H9 (cell line): ENCODE data around the gene CACNB4. TPM values are rescaled to one million over a fixed set of nuclear protein-coding genes. Genes with fewer than 3 reads are reported as not detected.

Source experiments
- DNase-seq: peaks from one replicate; pipeline ENCODE4 v3.0.0-alpha.2; 2017
- H2AFZ ChIP-seq: one replicate; pipeline ENCODE4 v1.6.1; 2013; ENCODE audit warnings: mild to moderate bottlenecking, low read length, control low read depth, moderate library complexity
- H2AK5ac ChIP-seq: 2 replicates; pipeline ENCODE4 v1.6.1; 2013; ENCODE audit warnings: low read length, control low read depth, mixed read lengths; ENCODE audit not compliant: insufficient read length
- H2BK120ac ChIP-seq: one replicate; pipeline ENCODE4 v1.6.1; 2013; ENCODE audit warnings: low read depth, mild to moderate bottlenecking, low read length, control low read depth, inconsistent platforms; ENCODE audit not compliant: poor library complexity, severe bottlenecking
- H2BK12ac ChIP-seq: 2 replicates; pipeline ENCODE4 v1.6.1; 2013; ENCODE audit warnings: low read length, control low read depth, mixed read lengths, low read depth; ENCODE audit not compliant: insufficient read length
- H2BK15ac ChIP-seq: 2 replicates; pipeline ENCODE4 v1.6.1; 2013; ENCODE audit warnings: low read depth, low read length, control low read depth
- H2BK20ac ChIP-seq: one replicate; pipeline ENCODE4 v1.6.1; 2013; ENCODE audit warnings: low read depth, mild to moderate bottlenecking, low read length, control low read depth, inconsistent platforms; ENCODE audit not compliant: poor library complexity, severe bottlenecking
- H2BK5ac ChIP-seq: 2 replicates; pipeline ENCODE4 v1.6.1; 2013; ENCODE audit warnings: low read length, control low read depth, mixed read lengths; ENCODE audit not compliant: insufficient read length
- H3K14ac ChIP-seq: 2 replicates; pipeline ENCODE4 v1.6.1; 2013; ENCODE audit warnings: low read length, control low read depth; ENCODE audit not compliant: insufficient read depth
- H3K18ac ChIP-seq: 2 replicates; pipeline ENCODE4 v1.6.1; 2013; ENCODE audit warnings: low read depth, mild to moderate bottlenecking, mixed read lengths, low read length, control low read depth; ENCODE audit not compliant: insufficient read length
- H3K23ac ChIP-seq: 2 replicates; pipeline ENCODE4 v1.6.1; 2013; ENCODE audit warnings: low read length, control low read depth, mixed read lengths, low read depth; ENCODE audit not compliant: insufficient read length
- H3K23me2 ChIP-seq: 2 replicates; pipeline ENCODE4 v1.6.1; 2013; ENCODE audit warnings: low read depth, mild to moderate bottlenecking, mixed read lengths, low read length, control low read depth; ENCODE audit not compliant: insufficient read length, poor library complexity, severe bottlenecking
- H3K27ac ChIP-seq: 2 replicates; pipeline ENCODE4 v1.5.1; 2013; ENCODE audit warnings: low read length, control low read depth, mixed read lengths, low read depth; ENCODE audit not compliant: insufficient read length
- H3K27me3 ChIP-seq: 2 replicates; pipeline ENCODE4 v1.6.1; 2013; ENCODE audit warnings: low read length, control low read depth, inconsistent platforms; ENCODE audit not compliant: insufficient read depth
- H3K4ac ChIP-seq: 2 replicates; pipeline ENCODE4 v1.6.1; 2013; ENCODE audit warnings: low read depth, mild to moderate bottlenecking, control low read depth, inconsistent platforms, low read length, moderate library complexity
- H3K4me1 ChIP-seq: 2 replicates; pipeline ENCODE4 v1.6.1; 2013; ENCODE audit warnings: low read length, control low read depth, inconsistent platforms; ENCODE audit not compliant: insufficient read depth
- H3K4me2 ChIP-seq: 2 replicates; pipeline ENCODE4 v1.6.1; 2013; ENCODE audit warnings: low read length, control low read depth, mixed read lengths; ENCODE audit not compliant: insufficient read length, insufficient read depth
- H3K56ac ChIP-seq: 2 replicates; pipeline ENCODE4 v1.6.1; 2013; ENCODE audit warnings: low read depth, mild to moderate bottlenecking, mixed read lengths, low read length, control low read depth; ENCODE audit not compliant: insufficient read length
- H3K79me1 ChIP-seq: 2 replicates; pipeline ENCODE4 v1.6.1; 2013; ENCODE audit warnings: low read depth, mild to moderate bottlenecking, moderate library complexity, low read length, control low read depth, inconsistent platforms; ENCODE audit not compliant: insufficient read depth, poor library complexity, severe bottlenecking
- H3K79me2 ChIP-seq: 2 replicates; pipeline ENCODE4 v1.6.1; 2013; ENCODE audit warnings: low read length, control low read depth, inconsistent platforms; ENCODE audit not compliant: insufficient read depth
- H3K9ac ChIP-seq: 2 replicates; pipeline ENCODE4 v1.6.1; 2013; ENCODE audit warnings: low read length, control low read depth, mixed read lengths; ENCODE audit not compliant: insufficient read length; ENCODE audit errors: extremely low read depth
- H3K9me3 ChIP-seq: one replicate; pipeline ENCODE4 v1.6.1; 2013; ENCODE audit warnings: low read depth, low read length, inconsistent platforms; ENCODE audit not compliant: control insufficient read depth
- H3T11ph ChIP-seq: one replicate; pipeline ENCODE4 v1.6.1; 2013; ENCODE audit warnings: mild to moderate bottlenecking, low read length, control low read depth, inconsistent platforms
- H4K20me1 ChIP-seq: one replicate; pipeline ENCODE4 v1.6.1; 2013; ENCODE audit not compliant: control insufficient read depth, insufficient read length, insufficient read depth
- H4K5ac ChIP-seq: 2 replicates; pipeline ENCODE4 v1.6.1; 2013; ENCODE audit warnings: low read depth, mild to moderate bottlenecking, mixed read lengths, low read length, control low read depth; ENCODE audit not compliant: insufficient read length
- H4K8ac ChIP-seq: replicated peaks from 2 replicates; pipeline ENCODE4 v1.6.1; 2013; ENCODE audit warnings: low read length, control low read depth, mixed read lengths, low read depth; ENCODE audit not compliant: insufficient read length
- H4K91ac ChIP-seq: 2 replicates; pipeline ENCODE4 v1.6.1; 2013; ENCODE audit warnings: low read depth, mild to moderate bottlenecking, moderate library complexity, mixed read lengths, low read length, control low read depth; ENCODE audit not compliant: insufficient read length
- H3K27ac Mint-ChIP-seq, 3 experiments: 2 replicates in 2 of 3; 3 replicates in 1 of 3; pipeline ENCODE4 v1.8.0; 2020 to 2021; ENCODE audit warnings: mixed read lengths in 3 of 3, mild to moderate bottlenecking in 1 of 3, moderate library complexity in 1 of 3
- H3K27me3 Mint-ChIP-seq: 2 replicates; pipeline ENCODE4 v1.8.0; 2021; ENCODE audit warnings: low read depth, mild to moderate bottlenecking, moderate library complexity, mixed read lengths
- H3K36me3 Mint-ChIP-seq, 3 experiments: 2 replicates in 2 of 3; 3 replicates in 1 of 3; pipeline ENCODE4 v1.8.0; 2020 to 2021; ENCODE audit warnings: low read depth in 3 of 3, mixed read lengths in 3 of 3; ENCODE audit not compliant: insufficient read depth in 1 of 3
- H3K4me1 Mint-ChIP-seq, 2 experiments: 2 replicates each; pipeline ENCODE4 v1.8.0; 2020; ENCODE audit warnings: mixed read lengths in 2 of 2
- H3K4me3 Mint-ChIP-seq, 2 experiments: 2 replicates in 1 of 2; 3 replicates in 1 of 2; pipeline ENCODE4 v1.8.0; 2020 to 2021; ENCODE audit warnings: mild to moderate bottlenecking in 2 of 2, mixed read lengths in 2 of 2, moderate library complexity in 1 of 2
- H3K9me3 Mint-ChIP-seq, 2 experiments: 2 replicates in 1 of 2; 3 replicates in 1 of 2; pipeline ENCODE4 v1.8.0; 2020; ENCODE audit warnings: mild to moderate bottlenecking in 2 of 2, mixed read lengths in 2 of 2, moderate library complexity in 1 of 2
- WGBS: extraction: QIAGEN DNeasy Blood & Tissue Kit; methylation state at CpG from one replicate; pipeline ENCODE4 v1.1.7; 2013; ENCODE audit warnings: missing lambda C conversion rate, low lambda C conversion rate, mixed read lengths; ENCODE audit not compliant: insufficient read length; ENCODE audit errors: extremely low coverage; 5-methylcytosine and 5-hydroxymethylcytosine counted together
- total RNA-seq: library from RNA; stranded (reverse); gene quantifications from 2 replicates; pipeline ENCODE4 v1.2.1, GENCODE V29; 2021
- TF ChIP-seq, protein P1 (sequence below): fragments of 200-600 bp; sonication (generic); conservative IDR thresholded peaks from 3 replicates; pipeline ENCODE4 v1.8.0; 2021; ENCODE audit warnings: antibody characterized with exemption, mild to moderate bottlenecking

Gene CACNB4
- total RNA-seq, 1 experiment from 2014 or later, result 1.4 TPM

- H3K4me1 Mint-ChIP-seq, result peaks cover 9 to 10% of the 10 kb centered on the region in 2 experiments
Measured at GRCh38 chr2:152064001-152064400, 34.8 kb downstream of the CACNB4 start.

More at GRCh38 chr2:152064001-152064400, 34.8 kb downstream of the CACNB4 start:
- H3K79me2 ChIP-seq, result no peaks in the 10 kb centered on the region
- H3K23ac ChIP-seq, result no peak overlapping the region
- Mint-ChIP-seq H3K4me3 (no peak overlapping the region), H3K9me3 (peaks cover 9 to 11% of the 10 kb centered on the region in 2 experiments; a peak in 3 of 5 replicates), H3K27me3 (peaks cover 2% of the 10 kb centered on the region; the same call in 1 of the 2 replicates), H3K27ac (no peak overlapping the region), H3K36me3 (peaks cover 4 to 5% (median 4%) of the 10 kb centered on the region in 3 experiments; a peak in 4 of 7 replicates)
- no peak overlapping the region for H3K18ac ChIP-seq
- no peak overlapping the region for H2BK20ac ChIP-seq
- no peak overlapping the region for H3K9ac ChIP-seq
- H4K91ac ChIP-seq, result no peak overlapping the region
- peaks cover 5% of the 10 kb centered on the region for H3K9me3 ChIP-seq
- H3K27ac ChIP-seq, result no peak overlapping the region
- no peaks in the 10 kb centered on the region for H3K23me2 ChIP-seq
- no peaks in the 10 kb centered on the region for H3K27me3 ChIP-seq
- TF ChIP-seq, protein P1, sequence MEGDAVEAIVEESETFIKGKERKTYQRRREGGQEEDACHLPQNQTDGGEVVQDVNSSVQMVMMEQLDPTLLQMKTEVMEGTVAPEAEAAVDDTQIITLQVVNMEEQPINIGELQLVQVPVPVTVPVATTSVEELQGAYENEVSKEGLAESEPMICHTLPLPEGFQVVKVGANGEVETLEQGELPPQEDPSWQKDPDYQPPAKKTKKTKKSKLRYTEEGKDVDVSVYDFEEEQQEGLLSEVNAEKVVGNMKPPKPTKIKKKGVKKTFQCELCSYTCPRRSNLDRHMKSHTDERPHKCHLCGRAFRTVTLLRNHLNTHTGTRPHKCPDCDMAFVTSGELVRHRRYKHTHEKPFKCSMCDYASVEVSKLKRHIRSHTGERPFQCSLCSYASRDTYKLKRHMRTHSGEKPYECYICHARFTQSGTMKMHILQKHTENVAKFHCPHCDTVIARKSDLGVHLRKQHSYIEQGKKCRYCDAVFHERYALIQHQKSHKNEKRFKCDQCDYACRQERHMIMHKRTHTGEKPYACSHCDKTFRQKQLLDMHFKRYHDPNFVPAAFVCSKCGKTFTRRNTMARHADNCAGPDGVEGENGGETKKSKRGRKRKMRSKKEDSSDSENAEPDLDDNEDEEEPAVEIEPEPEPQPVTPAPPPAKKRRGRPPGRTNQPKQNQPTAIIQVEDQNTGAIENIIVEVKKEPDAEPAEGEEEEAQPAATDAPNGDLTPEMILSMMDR, result no peak
- DNase-seq, result no peak
- no peaks in the 10 kb centered on the region; the same call in 1 of the 2 replicates for H3K4me1 ChIP-seq
- no peak overlapping the region for H2BK5ac ChIP-seq
- H3K4ac ChIP-seq, result no peak overlapping the region
- no peak overlapping the region for H3T11ph ChIP-seq
- no peak overlapping the region for H3K4me2 ChIP-seq
- no peak overlapping the region for H2AK5ac ChIP-seq
- no CpG with 5 or more reads among the region's 3 CpGs for WGBS
- no peaks in the 10 kb centered on the region for H4K20me1 ChIP-seq
- no peak overlapping the region for H4K5ac ChIP-seq
- no peak overlapping the region for H2BK15ac ChIP-seq
- no peak overlapping the region for H2BK12ac ChIP-seq
- H3K56ac ChIP-seq, result no peak overlapping the region
- no peak overlapping the region for H2AFZ ChIP-seq
- H3K79me1 ChIP-seq, result no peaks in the 10 kb centered on the region
- H4K8ac ChIP-seq, result no peak overlapping the region
- no peak overlapping the region for H3K14ac ChIP-seq
- H2BK120ac ChIP-seq, result no peak overlapping the region
